Kidney (tissue), 22 donors: ENCODE measurements around the gene FPR1. TPM values are rescaled to one million over a fixed set of nuclear protein-coding genes. Genes with fewer than 3 reads are reported as not detected.
A peak's percentile ranks its signal among the peaks of the same experiment; 100 is the strongest.

ENCODE experiments used
- DNase-seq, 5 donors: peaks; one replicate each; pipeline ENCODE4 v3.0.0-alpha.2; 2013 to 2020
- FAIRE-seq: peaks from 2 replicates; lab custom pipeline; 2012; peaks lifted over from hg19 to GRCh38; lab: Jason Lieb, UNC
- H3K27ac ChIP-seq, 2 donors: one replicate each; pipeline ENCODE4 v1.7.0; 2013; ENCODE audit warnings: low read depth in 2 of 2, low read length in 2 of 2, inconsistent platforms in 1 of 2
- H3K27me3 ChIP-seq: one replicate; pipeline ENCODE4 v1.7.1; 2013; ENCODE audit warnings: low read length, inconsistent platforms; ENCODE audit not compliant: control insufficient read depth, insufficient read depth
- H3K36me3 ChIP-seq, 3 donors: one replicate each; pipeline versions ENCODE4 v1.7.0 to v1.7.1; 2013; ENCODE audit warnings: low read length in 3 of 3, control low read depth in 1 of 3, inconsistent platforms in 1 of 3; ENCODE audit not compliant: insufficient read depth in 3 of 3, control insufficient read depth in 2 of 3
- H3K4me1 ChIP-seq, 3 donors: one replicate each; pipeline versions ENCODE4 v1.7.0 to v1.7.1; 2013; ENCODE audit warnings: low read length in 3 of 3, inconsistent platforms in 1 of 3, low read depth in 1 of 3; ENCODE audit not compliant: control insufficient read depth in 2 of 3, insufficient read depth in 2 of 3
- H3K4me3 ChIP-seq, 3 donors: one replicate each; pipeline versions ENCODE4 v1.7.0 to v1.8.1; 2013; ENCODE audit warnings: low read length in 3 of 3, control low read depth in 1 of 3, inconsistent platforms in 1 of 3
- H3K9ac ChIP-seq, 3 donors: one replicate each; pipeline versions ENCODE4 v1.7.0 to v1.7.1; 2013; ENCODE audit warnings: low read length in 3 of 3, control low read depth in 1 of 3, inconsistent platforms in 1 of 3
- H3K9me3 ChIP-seq, 3 donors: one replicate each; pipeline versions ENCODE4 v1.7.0 to v1.7.1; 2013; ENCODE audit warnings: low read length in 3 of 3, control low read depth in 1 of 3, inconsistent platforms in 1 of 3; ENCODE audit not compliant: control insufficient read depth in 2 of 3, insufficient read depth in 1 of 3
- intact Hi-C: fragments of 100-400 bp; cut with DNase I; formaldehyde crosslinking; loops from one replicate; pipeline ENCODE4 v1.11.1; 2022
- long read RNA-seq, 10 donors: library from polyadenylated mRNA in 1 of 10; unstranded in 1 of 10; transcript quantifications; one replicate each; pipeline ENCODE4 v2.0.0 and lab custom pipeline, GENCODE V29; 2021 to 2026
- polyA plus RNA-seq: library from polyadenylated mRNA; stranded (reverse); fragments of 350-450 nt; fragmentation: Illumina TruSeq; extraction: RNeasy Lipid Tissue Mini Kit (QIAGEN cat#74804); gene quantifications from one replicate; pipeline ENCODE4 v1.2.3, GENCODE V29; 2014; ENCODE audit warnings: low read depth, low replicate concordance; ENCODE audit not compliant: insufficient read depth
- total RNA-seq: library from RNA; stranded (reverse); fragmentation: NEBNext Ultra II Directional; extraction: Animal tissue kit (Norgen Biotek cat#: 25700); gene quantifications from one replicate; pipeline ENCODE4 v1.2.1, GENCODE V29; 2021
- TF ChIP-seq, protein P1 (sequence below): IDR thresholded peaks from 3 replicates; pipeline ENCODE4 v1.5.1; 2012; ENCODE audit warnings: mild to moderate bottlenecking, moderate library complexity, borderline replicate concordance; ENCODE audit not compliant: insufficient read depth; ENCODE audit errors: extremely low read depth
- donor health status: control.
- donor health status: control.
- donor health status: control.
- donor health status: control.
- donor health status: control.
- donor health status: DM: yes; HTN: yes; CAD: no.
- donor health status: Normal renal cell carcinoma (clear cell type).

Gene FPR1
- 16.6 TPM for total RNA-seq
- 2.2 TPM for polyA plus RNA-seq
- long read RNA-seq, donor 1, result 0 reads
- long read RNA-seq, donor 2, result 0 reads
- long read RNA-seq, donor 3, partial matches to known transcripts, result 0 of 4 reads
- long read RNA-seq, donor 3, other reads (novel, unspliced or antisense), result 0 of 4 reads
- long read RNA-seq, donor 4, result 0 reads
- long read RNA-seq, donor 5, result 0 reads
- long read RNA-seq, donor 6, result 0 reads
- long read RNA-seq, donor 7, partial matches to known transcripts, result 0 of 5 reads
- long read RNA-seq, donor 7, other reads (novel, unspliced or antisense), result 3 of 5 reads
- long read RNA-seq, donor 8, result 0 reads
- long read RNA-seq, donor 9, result 0 reads
- long read RNA-seq, donor 10, result 0 reads

- H3K27me3 ChIP-seq, result no peaks in the 10 kb centered on the region
- H3K9ac ChIP-seq, result no peak within 1 kb of the TSS
- FAIRE-seq, result no peak
- H3K4me3 ChIP-seq, result no peak within 1 kb of the TSS
- H3K27ac ChIP-seq, result no peak within 1 kb of the TSS
- no peaks in the 10 kb centered on the region for H3K9me3 ChIP-seq
- TF ChIP-seq, protein P1, sequence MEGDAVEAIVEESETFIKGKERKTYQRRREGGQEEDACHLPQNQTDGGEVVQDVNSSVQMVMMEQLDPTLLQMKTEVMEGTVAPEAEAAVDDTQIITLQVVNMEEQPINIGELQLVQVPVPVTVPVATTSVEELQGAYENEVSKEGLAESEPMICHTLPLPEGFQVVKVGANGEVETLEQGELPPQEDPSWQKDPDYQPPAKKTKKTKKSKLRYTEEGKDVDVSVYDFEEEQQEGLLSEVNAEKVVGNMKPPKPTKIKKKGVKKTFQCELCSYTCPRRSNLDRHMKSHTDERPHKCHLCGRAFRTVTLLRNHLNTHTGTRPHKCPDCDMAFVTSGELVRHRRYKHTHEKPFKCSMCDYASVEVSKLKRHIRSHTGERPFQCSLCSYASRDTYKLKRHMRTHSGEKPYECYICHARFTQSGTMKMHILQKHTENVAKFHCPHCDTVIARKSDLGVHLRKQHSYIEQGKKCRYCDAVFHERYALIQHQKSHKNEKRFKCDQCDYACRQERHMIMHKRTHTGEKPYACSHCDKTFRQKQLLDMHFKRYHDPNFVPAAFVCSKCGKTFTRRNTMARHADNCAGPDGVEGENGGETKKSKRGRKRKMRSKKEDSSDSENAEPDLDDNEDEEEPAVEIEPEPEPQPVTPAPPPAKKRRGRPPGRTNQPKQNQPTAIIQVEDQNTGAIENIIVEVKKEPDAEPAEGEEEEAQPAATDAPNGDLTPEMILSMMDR, result no peak
- intact Hi-C loops, result no loop called here
- DNase-seq, result no peak
- no peaks in the 10 kb centered on the region for H3K4me1 ChIP-seq
- H3K36me3 ChIP-seq, result no peaks in the 10 kb centered on the region
Observed at GRCh38 chr19:51751655-51752054, at the start of gene FPR1. TSS of gene FPR1 (minus strand) at chr19:51751878. CDS start at chr19:51746994, 4,884 bp downstream.

GRCh38 chr19:51800473-51801244 is 49.0 kb upstream of the FPR1 start:
- no peaks in the 10 kb centered on the region for H3K9me3 ChIP-seq
- no peaks in the 10 kb centered on the region for H3K27me3 ChIP-seq
- H3K36me3 ChIP-seq, result no peaks in the 10 kb centered on the region
- intact Hi-C loops, result no loop called here
- H3K9ac ChIP-seq, result no peak overlapping the region
- H3K27ac ChIP-seq, result no peak overlapping the region
- H3K4me3 ChIP-seq, result no peak overlapping the region
- H3K4me1 ChIP-seq, result peaks cover 0 to 5% (median 0%) of the 10 kb centered on the region in 3 donors
- FAIRE-seq (no peak), DNase-seq (peak in 1 of 5 donors; percentile 62)
- TF ChIP-seq, protein P1, result no peak

DNA sequence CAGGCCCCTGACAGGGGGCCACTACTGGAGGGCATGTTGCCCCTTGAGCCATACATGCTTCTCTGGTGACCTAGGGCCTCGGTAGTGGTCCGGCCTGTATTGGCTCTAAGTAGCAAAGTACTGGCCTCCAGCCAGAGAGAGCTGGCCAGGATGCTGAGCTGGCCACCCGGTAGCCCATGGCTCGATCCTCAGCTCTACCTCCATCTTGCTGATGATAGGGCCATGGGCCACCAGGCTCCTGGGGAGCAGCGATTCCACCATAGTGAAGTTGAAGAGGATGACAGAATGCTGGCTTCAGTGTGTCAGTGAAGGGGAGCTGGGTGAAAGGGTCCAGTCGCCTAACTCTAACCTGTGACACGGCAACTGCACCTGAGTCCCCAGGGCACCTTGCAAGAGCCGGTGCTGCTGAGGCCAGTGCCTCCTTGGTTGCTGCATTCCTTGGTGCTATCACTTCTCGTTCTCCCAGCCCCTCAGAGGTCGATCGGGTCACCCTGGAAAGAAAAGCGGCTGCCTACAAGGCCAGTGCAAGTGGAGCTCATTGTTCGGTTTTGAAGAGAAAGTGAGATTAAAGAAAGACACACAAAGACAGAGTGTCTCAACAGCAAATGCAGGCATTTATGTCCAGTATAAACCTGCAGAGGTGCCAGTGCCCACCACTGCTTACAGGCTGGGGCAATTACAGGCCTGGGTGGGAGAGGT is 48.2 kb upstream of the FPR1 start:
- Histone ChIP-seq H3K27ac (peak overlapping the region; percentile 21 to 60), H3K9me3 (no peaks in the 10 kb centered on the region), H3K4me3 (no peak overlapping the region), H3K9ac (no peak overlapping the region), H3K4me1 (peaks cover 0 to 5% (median 0%) of the 10 kb centered on the region in 3 donors), H3K36me3 (no peaks in the 10 kb centered on the region), H3K27me3 (no peaks in the 10 kb centered on the region)
- FAIRE-seq, result no peak
- TF ChIP-seq, protein P1, result no peak
- intact Hi-C loops, result no loop called here
- DNase-seq, result peak in 1 of 5 donors; percentile 54
